A673 (cell line): ENCODE data around the gene FXYD7.

Source experiments
- EZH2 ChIP-seq: fragments of 200-600 bp; sonication (generic); IDR thresholded peaks from 2 replicates; pipeline ENCODE4 v1.6.1; 2017; ENCODE audit warnings: borderline replicate concordance, low read depth, mild to moderate bottlenecking, mixed read lengths, antibody characterized with exemption, low read length; ENCODE audit not compliant: poor library complexity, severe bottlenecking
- TF ChIP-seq, protein P1 (sequence below): fragments of 300-800, 200-600 bp; sonication (generic); conservative IDR thresholded peaks from 2 replicates; pipeline ENCODE4 v1.5.1; 2017; ENCODE audit warnings: low read depth, mild to moderate bottlenecking, antibody characterized with exemption, low read length, moderate library complexity, mixed read lengths

DNA sequence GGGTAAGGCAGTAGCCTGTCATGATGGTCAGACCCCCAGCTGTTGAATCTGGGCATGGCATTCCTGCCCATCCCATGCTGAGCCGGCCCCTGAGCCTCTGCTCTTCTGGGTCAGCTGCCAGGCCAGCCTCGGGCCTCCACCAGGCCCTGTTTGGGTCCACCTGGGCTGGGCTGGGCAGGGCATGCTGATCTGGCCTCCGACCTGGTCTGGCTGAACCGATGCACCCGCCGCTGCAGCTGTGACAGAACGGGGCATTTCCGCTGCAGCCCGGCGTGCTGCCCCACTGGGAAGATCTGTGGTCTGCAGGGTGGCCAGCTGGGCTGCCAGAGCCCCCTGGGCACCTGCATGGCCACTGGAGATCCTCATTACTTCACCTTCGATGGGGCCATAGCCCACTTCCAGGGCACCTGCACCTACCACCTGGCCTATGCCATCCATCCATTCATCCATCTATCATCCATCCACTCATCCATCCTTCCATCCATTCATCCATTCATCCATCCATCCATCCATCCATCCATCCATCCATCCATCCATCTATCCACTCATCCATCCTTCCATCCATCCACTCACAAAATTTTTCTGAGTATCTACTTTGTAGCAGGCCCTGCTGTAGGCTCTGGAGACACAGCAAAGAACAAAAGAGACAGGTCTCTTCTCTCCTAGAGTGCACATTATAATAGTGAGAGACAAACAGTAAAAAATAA is 49.0 kb upstream of the FXYD7 start:
- TF ChIP-seq, protein P1, sequence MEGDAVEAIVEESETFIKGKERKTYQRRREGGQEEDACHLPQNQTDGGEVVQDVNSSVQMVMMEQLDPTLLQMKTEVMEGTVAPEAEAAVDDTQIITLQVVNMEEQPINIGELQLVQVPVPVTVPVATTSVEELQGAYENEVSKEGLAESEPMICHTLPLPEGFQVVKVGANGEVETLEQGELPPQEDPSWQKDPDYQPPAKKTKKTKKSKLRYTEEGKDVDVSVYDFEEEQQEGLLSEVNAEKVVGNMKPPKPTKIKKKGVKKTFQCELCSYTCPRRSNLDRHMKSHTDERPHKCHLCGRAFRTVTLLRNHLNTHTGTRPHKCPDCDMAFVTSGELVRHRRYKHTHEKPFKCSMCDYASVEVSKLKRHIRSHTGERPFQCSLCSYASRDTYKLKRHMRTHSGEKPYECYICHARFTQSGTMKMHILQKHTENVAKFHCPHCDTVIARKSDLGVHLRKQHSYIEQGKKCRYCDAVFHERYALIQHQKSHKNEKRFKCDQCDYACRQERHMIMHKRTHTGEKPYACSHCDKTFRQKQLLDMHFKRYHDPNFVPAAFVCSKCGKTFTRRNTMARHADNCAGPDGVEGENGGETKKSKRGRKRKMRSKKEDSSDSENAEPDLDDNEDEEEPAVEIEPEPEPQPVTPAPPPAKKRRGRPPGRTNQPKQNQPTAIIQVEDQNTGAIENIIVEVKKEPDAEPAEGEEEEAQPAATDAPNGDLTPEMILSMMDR = no peak
- no peak for TF ChIP-seq EZH2
